ENCODE measurements around the gene CARMIL1. TPM values are rescaled to one million over a fixed set of nuclear protein-coding genes. Genes with fewer than 3 reads are reported as not detected.

CARMIL1 gene
- total and polyA plus RNA-seq, 12 donors: 9.2 to 36.2 (median 14.5) TPM

DNA sequence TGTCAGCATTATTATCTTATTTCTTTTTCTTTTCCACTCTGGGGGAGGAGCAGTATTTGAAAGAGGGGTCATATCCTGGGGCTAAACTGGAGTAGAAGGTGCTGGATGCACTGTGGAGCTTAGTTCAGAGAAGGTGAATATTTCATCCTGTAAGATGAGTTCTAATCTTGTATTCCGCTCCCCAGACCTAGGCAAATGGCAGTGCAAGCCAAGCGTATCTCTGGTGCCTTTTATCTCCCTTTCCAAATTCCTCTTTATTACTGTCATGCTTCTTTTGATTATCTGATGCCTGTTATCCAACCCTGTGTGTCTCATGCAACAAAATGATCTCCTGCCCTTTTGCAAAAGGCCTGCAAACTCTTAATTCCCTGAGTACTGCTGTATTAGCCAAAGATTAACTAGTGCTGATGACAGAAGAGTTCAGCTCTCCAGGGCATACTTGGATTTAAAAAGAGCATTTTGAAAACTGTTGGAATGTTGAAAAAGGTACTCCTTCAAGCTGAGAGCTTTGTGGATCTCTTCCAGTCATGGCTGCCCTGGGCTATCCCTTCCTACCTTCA is 138.0 kb downstream of the CARMIL1 start:
- Histone ChIP-seq H3K4me1 (replicated peaks in 1 of 2) (peaks cover 26 to 55% of the 10 kb centered on the region in 2 donors), H3K9me3 (replicated peaks in 1 of 3) (no peaks in the 10 kb centered on the region), H3K4me3 (no peak overlapping the region), H3K27me3 (no peaks in the 10 kb centered on the region), H3K36me3 (replicated peaks in 1 of 2) (no peaks in the 10 kb centered on the region), H3K27ac (peak overlapping the region in 3 of 5 donors; percentile 0 to 58 (median 11))
- no peak for TF ChIP-seq POLR2A (IDR thresholded peaks at IDR 0.05)
- TF ChIP-seq, protein P1, sequence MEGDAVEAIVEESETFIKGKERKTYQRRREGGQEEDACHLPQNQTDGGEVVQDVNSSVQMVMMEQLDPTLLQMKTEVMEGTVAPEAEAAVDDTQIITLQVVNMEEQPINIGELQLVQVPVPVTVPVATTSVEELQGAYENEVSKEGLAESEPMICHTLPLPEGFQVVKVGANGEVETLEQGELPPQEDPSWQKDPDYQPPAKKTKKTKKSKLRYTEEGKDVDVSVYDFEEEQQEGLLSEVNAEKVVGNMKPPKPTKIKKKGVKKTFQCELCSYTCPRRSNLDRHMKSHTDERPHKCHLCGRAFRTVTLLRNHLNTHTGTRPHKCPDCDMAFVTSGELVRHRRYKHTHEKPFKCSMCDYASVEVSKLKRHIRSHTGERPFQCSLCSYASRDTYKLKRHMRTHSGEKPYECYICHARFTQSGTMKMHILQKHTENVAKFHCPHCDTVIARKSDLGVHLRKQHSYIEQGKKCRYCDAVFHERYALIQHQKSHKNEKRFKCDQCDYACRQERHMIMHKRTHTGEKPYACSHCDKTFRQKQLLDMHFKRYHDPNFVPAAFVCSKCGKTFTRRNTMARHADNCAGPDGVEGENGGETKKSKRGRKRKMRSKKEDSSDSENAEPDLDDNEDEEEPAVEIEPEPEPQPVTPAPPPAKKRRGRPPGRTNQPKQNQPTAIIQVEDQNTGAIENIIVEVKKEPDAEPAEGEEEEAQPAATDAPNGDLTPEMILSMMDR (IDR thresholded peaks at IDR 0.05): no peak
- intact Hi-C loops (cut with DNase I): no loop called here
- no peak for DNase-seq
- WGBS, 4 donors: 44 to 57% (median 45%) methylated on average over 2 of the region's 2 CpGs

DNA sequence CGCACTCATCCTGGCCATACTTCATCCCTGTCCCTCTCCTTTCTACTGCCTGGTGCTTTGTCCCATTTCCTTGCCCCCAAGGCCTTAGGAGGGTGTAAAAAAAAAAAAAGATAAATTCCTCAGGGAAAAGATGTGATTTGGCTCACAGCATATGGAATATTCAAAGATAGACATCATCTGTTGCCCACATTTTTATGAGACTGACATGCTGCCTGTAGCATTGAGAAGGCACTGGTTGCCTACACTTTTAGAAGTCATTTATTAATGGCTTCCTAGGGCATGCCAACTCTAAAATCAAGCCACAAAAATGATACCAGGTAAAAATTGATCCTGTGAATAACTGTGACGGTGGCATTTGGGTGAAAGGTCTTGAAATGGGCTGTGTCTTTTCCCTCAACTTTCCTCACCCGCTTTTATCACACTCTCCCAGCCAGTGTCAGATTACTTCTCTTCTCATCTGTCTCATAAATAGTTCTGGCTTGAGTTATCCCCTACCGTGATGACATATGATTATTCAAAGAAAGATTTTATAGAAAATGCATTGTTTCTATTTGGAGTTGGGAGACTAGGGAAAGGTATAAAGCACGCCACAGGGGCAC is 139.4 kb downstream of the CARMIL1 start:
- Histone ChIP-seq H3K36me3 (replicated peaks in 1 of 2) (no peaks in the 10 kb centered on the region), H3K27me3 (no peaks in the 10 kb centered on the region), H3K27ac (no peak overlapping the region), H3K9me3 (replicated peaks in 1 of 3) (no peaks in the 10 kb centered on the region), H3K4me3 (no peak overlapping the region), H3K4me1 (replicated peaks in 1 of 2) (peaks cover 26 to 43% of the 10 kb centered on the region in 2 donors)
- WGBS, 4 donors: 69 to 84% (median 76%) methylated on average over 5 of the region's 5 CpGs
- TF ChIP-seq, protein P1 (IDR thresholded peaks at IDR 0.05): no peak
- no peak for TF ChIP-seq POLR2A (IDR thresholded peaks at IDR 0.05)
- intact Hi-C loops (cut with DNase I): no loop called here
- no peak for DNase-seq

DNA sequence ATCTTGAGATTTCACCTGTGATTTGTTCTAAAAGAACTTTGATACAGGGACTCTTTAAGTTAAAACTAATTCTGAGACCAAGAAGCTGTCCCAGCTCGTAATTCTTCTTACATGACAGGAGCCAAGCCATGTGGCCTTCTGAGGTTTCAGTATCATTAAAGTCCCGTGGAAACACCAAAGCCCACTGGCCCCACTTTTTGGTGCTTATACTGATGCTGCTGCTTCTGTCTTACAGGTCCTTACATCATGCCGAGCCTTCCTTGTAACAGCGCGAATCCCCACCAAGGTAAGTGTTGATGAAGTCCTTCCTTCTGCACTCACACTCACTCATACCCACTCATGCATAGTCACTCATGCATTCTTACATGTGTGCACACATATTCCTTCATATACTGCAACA is 140.7 kb downstream of the CARMIL1 start:
- H3K27me3 ChIP-seq: no peaks in the 10 kb centered on the region
- H3K36me3 ChIP-seq (replicated peaks in 1 of 2): no peaks in the 10 kb centered on the region
- intact Hi-C loops (cut with DNase I): no loop called here
- H3K9me3 ChIP-seq (replicated peaks in 1 of 3): no peaks in the 10 kb centered on the region
- TF ChIP-seq POLR2A (IDR thresholded peaks at IDR 0.05): no peak
- TF ChIP-seq, protein P1 (IDR thresholded peaks at IDR 0.05): no peak
- DNase-seq: no peak
- 91 to 97% (median 95%) methylated on average over 5 of the region's 5 CpGs for WGBS, 4 donors
- no peak overlapping the region for H3K4me3 ChIP-seq
- H3K4me1 ChIP-seq (replicated peaks in 1 of 2): peaks cover 16 to 31% of the 10 kb centered on the region in 2 donors
- H3K27ac ChIP-seq: no peak overlapping the region

DNA sequence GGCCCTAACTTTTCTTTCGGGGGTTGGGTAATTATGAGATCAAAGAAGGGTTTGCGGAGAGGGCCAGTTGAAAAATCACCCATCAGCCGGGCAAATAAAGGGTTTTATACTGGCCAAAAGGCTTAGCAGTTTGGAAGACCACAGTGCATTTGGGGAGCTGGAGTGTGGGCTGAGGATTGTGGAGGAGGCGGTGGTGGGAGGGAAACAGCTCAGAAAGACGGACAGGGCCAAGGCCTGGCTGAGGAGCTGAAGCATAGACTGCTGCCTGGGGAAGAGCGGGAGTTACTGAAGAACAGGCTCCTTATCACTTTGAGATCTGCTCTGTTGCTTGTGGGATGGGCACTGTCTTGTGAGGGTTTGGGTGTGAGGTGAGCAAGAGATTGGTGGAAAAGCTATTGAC is 144.2 kb downstream of the CARMIL1 start:
- WGBS, 4 donors: 81 to 93% (median 91%) methylated on average over 6 of the region's 6 CpGs
- no peak for DNase-seq
- no peak overlapping the region for H3K27ac ChIP-seq
- intact Hi-C loops (cut with DNase I): no loop called here
- no peaks in the 10 kb centered on the region for H3K9me3 ChIP-seq (replicated peaks in 1 of 3)
- no peaks in the 10 kb centered on the region for H3K27me3 ChIP-seq
- no peak overlapping the region for H3K4me3 ChIP-seq
- TF ChIP-seq, protein P1 (IDR thresholded peaks at IDR 0.05): no peak
- TF ChIP-seq POLR2A (IDR thresholded peaks at IDR 0.05): no peak
- H3K36me3 ChIP-seq (replicated peaks in 1 of 2): no peaks in the 10 kb centered on the region
- H3K4me1 ChIP-seq (replicated peaks in 1 of 2): no peaks in the 10 kb centered on the region
